Measurements from ENCODE around the gene TRIM64C.
"Not testable (repeated sequence)": the region's sequence is repeated elsewhere in the genome, so short reads cannot be mapped to it uniquely, and the experiment has no call there.

The TRIM64C gene, protein sequence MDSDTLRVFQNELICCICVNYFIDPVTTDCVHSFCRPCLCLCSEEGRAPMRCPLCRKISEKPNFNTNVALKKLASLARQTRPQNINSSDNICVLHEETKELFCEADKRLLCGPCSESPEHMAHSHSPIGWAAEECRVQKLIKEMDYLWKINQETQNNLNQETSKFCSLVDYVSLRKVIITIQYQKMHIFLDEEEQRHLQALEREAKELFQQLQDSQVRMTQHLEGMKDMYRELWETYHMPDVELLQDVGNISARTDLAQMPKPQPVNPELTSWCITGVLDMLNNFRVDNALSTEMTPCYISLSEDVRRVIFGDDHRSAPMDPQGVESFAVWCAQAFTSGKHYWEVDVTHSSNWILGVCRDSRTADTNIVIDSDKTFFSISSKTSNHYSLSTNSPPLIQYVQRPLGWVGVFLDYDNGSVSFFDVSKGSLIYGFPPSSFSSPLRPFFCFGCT

DNA sequence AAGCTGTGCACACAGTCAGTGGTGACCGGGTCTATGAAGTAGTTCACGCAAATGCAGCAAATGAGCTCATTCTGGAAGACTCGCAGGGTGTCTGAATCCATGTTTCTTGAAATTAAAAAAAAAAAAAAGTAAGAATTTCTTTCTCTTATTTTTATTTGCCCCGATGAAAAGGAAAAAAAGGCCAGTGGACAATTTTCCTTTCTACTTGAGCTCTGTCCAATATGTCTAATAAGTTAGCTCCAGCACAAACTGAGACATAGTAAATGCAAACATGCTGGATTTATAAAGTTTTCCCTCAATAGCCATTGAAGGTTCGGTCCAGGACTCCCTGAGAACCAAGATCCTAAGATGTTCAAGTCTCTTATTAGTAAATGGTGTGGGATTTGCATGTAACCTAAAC is at the start of gene TRIM64C:
TRIM64C (minus strand) TSS at position 101 of the 400 bp plus-strand sequence; CDS start at position 101, 0 bp downstream.
- DNase-seq, result not testable (repeated sequence)

DNA sequence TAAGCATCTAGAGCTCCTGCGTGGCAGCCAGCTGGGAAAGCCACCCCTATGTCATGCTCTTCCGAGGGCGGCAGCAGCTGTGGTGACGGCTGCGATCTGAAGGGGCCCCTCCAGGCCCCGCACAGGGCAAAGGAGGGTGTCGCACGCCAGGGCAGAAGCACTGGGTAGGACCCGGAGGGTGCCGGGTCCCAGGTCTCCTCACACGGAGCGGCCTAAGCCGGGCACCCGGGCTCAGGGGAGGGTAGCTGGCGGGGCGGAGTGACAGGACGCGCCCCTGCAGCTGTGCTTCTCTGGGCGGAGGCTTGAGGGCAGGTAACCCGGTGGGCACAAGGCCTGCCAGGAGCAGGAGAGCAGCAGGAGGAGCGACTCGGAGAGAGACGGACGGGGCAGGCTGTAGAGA is 43.4 kb upstream of the TRIM64C start:
- not testable (repeated sequence) for DNase-seq

DNA sequence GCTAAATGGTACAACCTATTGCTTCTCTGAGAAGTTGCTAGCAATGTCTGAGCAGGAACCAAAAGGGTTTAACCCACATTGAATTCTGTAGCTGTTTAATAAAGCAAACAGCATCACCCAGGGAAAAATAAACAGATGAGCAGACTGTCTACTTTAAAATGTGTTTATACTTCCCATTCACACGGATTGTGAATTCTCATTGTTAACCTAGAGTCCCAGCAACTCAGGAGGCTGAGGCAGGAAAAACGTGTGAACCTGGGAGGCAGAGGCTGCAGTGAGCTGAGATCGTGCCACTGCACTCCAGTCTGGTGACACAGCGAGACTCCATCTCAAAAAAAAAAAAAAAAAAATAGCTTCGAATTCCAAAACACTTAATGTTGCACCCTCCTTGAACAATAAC is 11.0 kb upstream of the TRIM64C start:
- not testable (repeated sequence) for DNase-seq

DNA sequence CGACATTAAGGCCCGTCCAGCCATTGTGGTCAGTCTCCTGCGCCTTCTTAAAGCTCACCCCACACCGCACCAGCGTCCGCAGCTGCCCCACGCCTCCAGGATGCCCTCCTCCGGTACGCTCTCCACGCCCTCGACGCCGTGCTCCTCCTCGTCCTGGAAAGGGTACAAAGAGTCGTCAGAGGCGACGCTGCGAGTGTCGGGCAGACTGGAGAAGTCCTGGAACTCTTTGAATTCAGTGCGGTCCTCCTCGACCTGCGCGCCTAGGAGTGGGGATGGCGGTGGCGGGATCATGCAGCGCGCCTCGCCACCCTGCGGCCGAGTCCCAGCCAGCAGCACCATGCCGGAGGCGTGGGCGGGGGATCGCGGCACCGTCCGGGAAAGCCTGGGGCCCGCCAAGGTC is 9.1 kb downstream of the TRIM64C start:
- not testable (repeated sequence) for DNase-seq

DNA sequence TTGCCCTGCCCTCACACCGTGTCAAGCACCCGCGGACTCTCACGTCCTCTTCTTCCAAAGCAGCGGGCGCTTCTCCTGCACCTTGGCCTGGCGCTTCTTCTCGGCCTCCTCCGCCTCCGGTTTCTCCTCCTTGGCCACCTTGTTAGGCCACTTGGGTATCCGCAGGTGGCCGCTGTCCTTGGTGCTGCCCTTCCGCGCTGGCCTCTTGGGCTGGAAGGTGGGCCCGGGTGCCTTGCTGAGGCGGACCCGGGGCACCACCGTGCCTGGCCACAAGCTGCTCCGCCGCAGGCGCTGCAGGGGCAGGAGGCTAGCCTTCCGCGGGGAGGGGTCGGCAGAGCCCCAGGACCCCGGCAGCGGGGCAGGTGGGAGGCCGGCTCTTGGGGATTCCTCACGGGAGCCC is 10.7 kb downstream of the TRIM64C start:
- DNase-seq, result not testable (repeated sequence)

DNA sequence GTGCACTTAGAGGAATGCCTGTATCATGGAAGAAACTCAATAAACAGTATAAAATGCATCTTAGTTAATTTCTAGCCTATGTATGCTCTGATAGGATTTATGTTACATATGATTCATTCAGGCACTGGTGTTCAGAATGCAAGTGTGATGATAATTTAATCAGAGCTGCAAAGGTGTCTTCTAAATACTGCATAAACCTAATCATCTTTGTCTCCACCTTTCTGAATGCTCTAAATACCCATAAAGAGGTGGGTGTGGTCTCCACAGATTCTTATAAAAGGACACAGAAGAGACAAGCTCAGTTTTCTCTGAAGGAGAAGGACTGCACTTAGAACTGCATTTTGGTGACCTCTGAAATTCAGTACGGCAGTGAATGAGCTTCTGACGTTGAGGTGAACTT is 30.4 kb downstream of the TRIM64C start, which contains the start of gene TRIM49B:
TRIM49B (plus strand) TSS at position 301 of the 400 bp plus-strand sequence. CDS start 2,777 bp downstream, outside the sequence.
- DNase-seq, result not testable (repeated sequence)
